ENCODE measurements around the gene CARS1.

Gene CARS1

GRCh38 chr11:3010521-3011275 lies 46.5 kb downstream of the CARS1 start:
- Histone ChIP-seq H3K4me3 (ENCODE audit: low read depth in 1 of 2, low read length in 1 of 2) (no peak overlapping the region), H3K9me3 (no peaks in the 10 kb centered on the region), H3K36me3 (peaks cover 97% of the 10 kb centered on the region), H3K27me3 (no peaks in the 10 kb centered on the region), H3K4me1 (ENCODE audit: control insufficient read depth in 1 of 2, insufficient read depth in 1 of 2, low read depth in 1 of 2, low read length in 1 of 2) (no peaks in the 10 kb centered on the region), H3K27ac (no peak overlapping the region)
- no peak for TF ChIP-seq CTCF (IDR thresholded peaks at IDR 0.05)

- Histone ChIP-seq H3K9me3 (no peaks in the 10 kb centered on the region), H3K27ac (no peak overlapping the region), H3K27me3 (no peaks in the 10 kb centered on the region), H3K36me3 (peaks cover 97% of the 10 kb centered on the region), H3K4me1 (ENCODE audit: control insufficient read depth in 1 of 2, insufficient read depth in 1 of 2, low read depth in 1 of 2, low read length in 1 of 2) (no peaks in the 10 kb centered on the region), H3K4me3 (ENCODE audit: low read depth in 1 of 2, low read length in 1 of 2) (no peak overlapping the region)
- no peak for TF ChIP-seq CTCF (IDR thresholded peaks at IDR 0.05)
Measured at GRCh38 chr11:3010004-3010403, 47.2 kb downstream of the CARS1 start.

GRCh38 chr11:3009481-3009880 lies 47.7 kb downstream of the CARS1 start:
- Histone ChIP-seq H3K27ac (no peak overlapping the region), H3K9me3 (no peaks in the 10 kb centered on the region), H3K36me3 (peaks cover 97% of the 10 kb centered on the region), H3K27me3 (no peaks in the 10 kb centered on the region), H3K4me1 (ENCODE audit: control insufficient read depth in 1 of 2, insufficient read depth in 1 of 2, low read depth in 1 of 2, low read length in 1 of 2) (no peaks in the 10 kb centered on the region), H3K4me3 (ENCODE audit: low read depth in 1 of 2, low read length in 1 of 2) (no peak overlapping the region)
- no peak for TF ChIP-seq CTCF (IDR thresholded peaks at IDR 0.05)

- Histone ChIP-seq H3K4me1 (ENCODE audit: control insufficient read depth in 1 of 2, insufficient read depth in 1 of 2, low read depth in 1 of 2, low read length in 1 of 2) (peaks cover 0 to 3% of the 10 kb centered on the region in 2 experiments), H3K4me3 (ENCODE audit: low read depth in 1 of 2, low read length in 1 of 2) (no peak overlapping the region), H3K36me3 (peaks cover 97% of the 10 kb centered on the region), H3K27ac (no peak overlapping the region), H3K9me3 (no peaks in the 10 kb centered on the region), H3K27me3 (no peaks in the 10 kb centered on the region)
- no peak for TF ChIP-seq CTCF (IDR thresholded peaks at IDR 0.05)
Measured at GRCh38 chr11:3008746-3009336, 48.4 kb downstream of the CARS1 start.

- peaks cover 96% of the 10 kb centered on the region for H3K36me3 ChIP-seq
- no peak for TF ChIP-seq CTCF (IDR thresholded peaks at IDR 0.05)
Measured at GRCh38 chr11:3007404-3008010, 49.7 kb downstream of the CARS1 start.

More at GRCh38 chr11:3007404-3008010, 49.7 kb downstream of the CARS1 start:
- Histone ChIP-seq H3K4me3 (ENCODE audit: low read depth in 1 of 2, low read length in 1 of 2) (no peak overlapping the region), H3K4me1 (ENCODE audit: control insufficient read depth in 1 of 2, insufficient read depth in 1 of 2, low read depth in 1 of 2, low read length in 1 of 2) (peaks cover 4 to 14% of the 10 kb centered on the region in 2 experiments), H3K9me3 (no peaks in the 10 kb centered on the region), H3K27ac (no peak overlapping the region), H3K27me3 (no peaks in the 10 kb centered on the region)
